ENCODE results near the gene NOP9.

NOP9 gene

DNA sequence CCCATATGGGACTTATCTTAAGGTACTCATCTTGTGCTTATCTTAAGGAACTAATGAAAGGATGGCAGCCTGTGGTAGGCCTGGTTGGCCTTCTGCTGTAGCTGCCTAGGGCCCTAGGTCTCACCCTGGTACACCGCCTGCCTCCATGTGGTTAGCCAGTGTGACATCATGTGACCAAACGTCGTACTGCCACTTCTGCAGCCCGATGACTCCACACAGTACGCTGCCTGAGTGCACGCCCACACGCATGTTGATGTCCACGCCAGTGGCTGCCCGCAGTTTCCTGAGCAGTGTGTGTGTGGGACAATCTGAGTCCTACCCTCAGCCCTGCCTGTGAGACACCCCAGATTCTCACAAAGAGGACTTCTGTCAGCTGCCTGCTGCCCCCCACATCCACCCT is 30.1 kb downstream of the NOP9 start:
- Histone ChIP-seq H3K9ac (ENCODE audit: low read length) (no peak overlapping the region), H2AFZ (ENCODE audit: low read length) (no peak overlapping the region)
- DNase-seq: no peak

DNA sequence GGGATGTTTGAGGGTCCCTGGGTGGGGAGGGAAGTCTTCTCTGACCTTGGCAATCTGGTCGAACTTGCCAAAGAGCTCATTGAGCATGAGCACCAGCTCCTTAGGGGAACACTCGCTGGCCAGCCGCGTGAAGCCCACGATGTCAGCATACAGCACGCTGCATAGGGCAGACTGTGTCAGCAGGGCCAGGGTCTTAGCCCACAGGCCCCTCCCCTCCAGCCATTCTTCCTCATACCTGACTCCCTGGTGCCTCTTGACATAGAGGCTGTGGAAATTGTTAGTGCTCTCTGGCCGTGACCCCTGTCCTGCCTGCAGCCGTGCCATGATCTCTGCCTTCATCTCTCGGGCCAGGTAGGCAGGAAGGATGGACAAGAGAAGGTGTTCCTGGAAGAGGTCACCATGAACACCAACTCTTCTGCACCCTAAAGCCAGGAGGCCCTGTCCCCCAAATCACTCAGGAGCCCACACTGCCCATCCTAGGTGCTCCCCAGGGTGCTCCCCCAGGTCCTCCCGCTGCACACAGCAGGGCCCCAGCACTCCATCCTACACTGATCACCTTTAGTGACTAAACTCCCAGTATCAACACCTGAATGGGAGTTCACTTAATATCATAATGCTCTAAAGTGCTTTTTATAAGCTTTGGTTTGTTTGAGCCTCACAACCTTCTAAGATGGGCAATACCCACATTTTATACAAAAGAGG is 31.5 kb downstream of the NOP9 start:
- no peak overlapping the region for H3K4me2 ChIP-seq (ENCODE audit: low read depth, low read length)
- DNase-seq: no peak
- H3K36me3 ChIP-seq (replicated peaks; ENCODE audit: insufficient read depth, low read length): no peaks in the 10 kb centered on the region
- H3K27ac ChIP-seq (ENCODE audit: low read length): no peak overlapping the region
- H3K27me3 ChIP-seq (replicated peaks; ENCODE audit: insufficient read depth, low read length): no peaks in the 10 kb centered on the region
- H3K9me2 ChIP-seq (replicated peaks; ENCODE audit: insufficient read depth, low read length): no peaks in the 10 kb centered on the region
- H3F3A ChIP-seq (ENCODE audit: insufficient read depth, low read length): no peaks in the 10 kb centered on the region
- H3K4me1 ChIP-seq (ENCODE audit: low read length): 0 out of 2 replicates have a peak, but pooled peaks cover 3% of the 10 kb centered on the region
- no peaks in the 10 kb centered on the region for H3K9me3 ChIP-seq (replicated peaks; ENCODE audit: insufficient read depth, low read length)
- H3K4me3 ChIP-seq (ENCODE audit: low read length): no peak overlapping the region
- H3K79me2 ChIP-seq (ENCODE audit: low read length): no peaks in the 10 kb centered on the region
- no peak overlapping the region for H3K9ac ChIP-seq (ENCODE audit: low read length)
- TF ChIP-seq EZH2phosphoT487 (IDR thresholded peaks at IDR 0.05; ENCODE audit: low read length) (no peak), EZH2 (optimal IDR thresholded peaks at IDR 0.05; ENCODE audit: low read depth, low read length) (no peak)
- TF ChIP-seq, protein P1, sequence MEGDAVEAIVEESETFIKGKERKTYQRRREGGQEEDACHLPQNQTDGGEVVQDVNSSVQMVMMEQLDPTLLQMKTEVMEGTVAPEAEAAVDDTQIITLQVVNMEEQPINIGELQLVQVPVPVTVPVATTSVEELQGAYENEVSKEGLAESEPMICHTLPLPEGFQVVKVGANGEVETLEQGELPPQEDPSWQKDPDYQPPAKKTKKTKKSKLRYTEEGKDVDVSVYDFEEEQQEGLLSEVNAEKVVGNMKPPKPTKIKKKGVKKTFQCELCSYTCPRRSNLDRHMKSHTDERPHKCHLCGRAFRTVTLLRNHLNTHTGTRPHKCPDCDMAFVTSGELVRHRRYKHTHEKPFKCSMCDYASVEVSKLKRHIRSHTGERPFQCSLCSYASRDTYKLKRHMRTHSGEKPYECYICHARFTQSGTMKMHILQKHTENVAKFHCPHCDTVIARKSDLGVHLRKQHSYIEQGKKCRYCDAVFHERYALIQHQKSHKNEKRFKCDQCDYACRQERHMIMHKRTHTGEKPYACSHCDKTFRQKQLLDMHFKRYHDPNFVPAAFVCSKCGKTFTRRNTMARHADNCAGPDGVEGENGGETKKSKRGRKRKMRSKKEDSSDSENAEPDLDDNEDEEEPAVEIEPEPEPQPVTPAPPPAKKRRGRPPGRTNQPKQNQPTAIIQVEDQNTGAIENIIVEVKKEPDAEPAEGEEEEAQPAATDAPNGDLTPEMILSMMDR (IDR thresholded peaks at IDR 0.05; ENCODE audit: low read length): no peak
- no peaks in the 10 kb centered on the region for H4K20me1 ChIP-seq (ENCODE audit: insufficient read depth, low read length)
- H2AFZ ChIP-seq (ENCODE audit: low read length): no peak overlapping the region

More for the DNA sequence above, 30.1 kb downstream of the NOP9 start:
- H3K36me3 ChIP-seq (replicated peaks; ENCODE audit: insufficient read depth, low read length): no peaks in the 10 kb centered on the region
- TF ChIP-seq EZH2phosphoT487 (IDR thresholded peaks at IDR 0.05; ENCODE audit: low read length) (no peak), EZH2 (optimal IDR thresholded peaks at IDR 0.05; ENCODE audit: low read depth, low read length) (no peak)
- TF ChIP-seq, protein P1 (IDR thresholded peaks at IDR 0.05; ENCODE audit: low read length): no peak
- 0 out of 2 replicates have a peak, but pooled peaks cover 3% of the 10 kb centered on the region for H3K4me1 ChIP-seq (ENCODE audit: low read length)
- no peaks in the 10 kb centered on the region for H3K27me3 ChIP-seq (replicated peaks; ENCODE audit: insufficient read depth, low read length)
- H3F3A ChIP-seq (ENCODE audit: insufficient read depth, low read length): no peaks in the 10 kb centered on the region
- H3K4me3 ChIP-seq (ENCODE audit: low read length): no peak overlapping the region
- no peak overlapping the region for H3K27ac ChIP-seq (ENCODE audit: low read length)
- H3K79me2 ChIP-seq (ENCODE audit: low read length): no peaks in the 10 kb centered on the region
- no peak overlapping the region for H3K4me2 ChIP-seq (ENCODE audit: low read depth, low read length)
- H3K9me2 ChIP-seq (replicated peaks; ENCODE audit: insufficient read depth, low read length): no peaks in the 10 kb centered on the region
- no peaks in the 10 kb centered on the region for H4K20me1 ChIP-seq (ENCODE audit: insufficient read depth, low read length)
- no peaks in the 10 kb centered on the region for H3K9me3 ChIP-seq (replicated peaks; ENCODE audit: insufficient read depth, low read length)

DNA sequence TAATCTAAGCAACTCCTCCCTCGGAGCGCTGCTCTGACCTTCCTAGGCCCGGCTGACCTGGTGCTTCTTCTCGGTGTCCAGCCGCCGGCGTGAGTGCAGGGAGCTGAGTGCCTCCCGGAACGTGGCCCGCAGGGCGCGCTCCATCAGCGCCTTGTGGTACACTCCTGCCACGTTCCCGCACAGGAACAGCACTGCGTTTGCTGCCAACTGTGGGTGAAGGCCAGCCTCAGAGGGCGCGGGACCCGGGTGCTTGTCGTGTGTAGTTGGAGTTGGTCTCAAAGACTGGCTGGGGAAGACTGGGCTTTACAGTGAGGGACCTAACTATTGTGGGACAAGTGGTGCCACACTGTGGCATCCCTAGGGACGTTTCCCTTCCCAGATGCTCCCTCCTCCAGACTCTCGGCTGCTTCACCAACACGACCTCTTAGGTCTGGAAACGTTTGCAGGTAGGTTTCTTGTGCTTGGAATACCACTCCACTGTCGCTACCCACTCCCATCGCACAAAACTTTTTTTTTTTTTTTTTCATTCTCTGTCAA is 32.1 kb downstream of the NOP9 start:
- TF ChIP-seq, protein P1 (IDR thresholded peaks at IDR 0.05; ENCODE audit: low read length): no peak
- TF ChIP-seq EZH2phosphoT487 (IDR thresholded peaks at IDR 0.05; ENCODE audit: low read length): no peak
- TF ChIP-seq EZH2 (optimal IDR thresholded peaks at IDR 0.05; ENCODE audit: low read depth, low read length): no peak
- Histone ChIP-seq H3K4me3 (ENCODE audit: low read length) (no peak overlapping the region), H3K9ac (ENCODE audit: low read length) (no peak overlapping the region), H3K4me1 (ENCODE audit: low read length) (0 out of 2 replicates have a peak, but pooled peaks cover 3% of the 10 kb centered on the region), H3K9me3 (replicated peaks; ENCODE audit: insufficient read depth, low read length) (no peaks in the 10 kb centered on the region), H3K27ac (ENCODE audit: low read length) (no peak overlapping the region), H3K4me2 (ENCODE audit: low read depth, low read length) (no peak overlapping the region), H3K27me3 (replicated peaks; ENCODE audit: insufficient read depth, low read length) (no peaks in the 10 kb centered on the region), H3F3A (ENCODE audit: insufficient read depth, low read length) (no peaks in the 10 kb centered on the region), H4K20me1 (ENCODE audit: insufficient read depth, low read length) (no peaks in the 10 kb centered on the region), H3K36me3 (replicated peaks; ENCODE audit: insufficient read depth, low read length) (no peaks in the 10 kb centered on the region), H3K9me2 (replicated peaks; ENCODE audit: insufficient read depth, low read length) (no peaks in the 10 kb centered on the region), H2AFZ (ENCODE audit: low read length) (no peak overlapping the region), H3K79me2 (ENCODE audit: low read length) (no peaks in the 10 kb centered on the region)
- no peak for DNase-seq
